ENCODE results near the gene CYP19A1.

GRCh38 chr15:51313644-51314280 is 24.6 kb downstream of the CYP19A1 start:
- TF ChIP-seq SIN3A (IDR thresholded peaks at IDR 0.05; ENCODE audit: borderline replicate concordance, insufficient read depth, low read length) (no peak), FOXP2 (optimal IDR thresholded peaks at IDR 0.05; ENCODE audit: borderline replicate concordance, extremely low read depth, extremely low read length, insufficient read depth) (no peak), TAF1 (IDR thresholded peaks at IDR 0.05; ENCODE audit: borderline replicate concordance, insufficient read depth, low read length) (no peak), POLR2AphosphoS5 (IDR thresholded peaks at IDR 0.05; ENCODE audit: low read depth, low read length) (no peak)
- TF ChIP-seq, protein P1, sequence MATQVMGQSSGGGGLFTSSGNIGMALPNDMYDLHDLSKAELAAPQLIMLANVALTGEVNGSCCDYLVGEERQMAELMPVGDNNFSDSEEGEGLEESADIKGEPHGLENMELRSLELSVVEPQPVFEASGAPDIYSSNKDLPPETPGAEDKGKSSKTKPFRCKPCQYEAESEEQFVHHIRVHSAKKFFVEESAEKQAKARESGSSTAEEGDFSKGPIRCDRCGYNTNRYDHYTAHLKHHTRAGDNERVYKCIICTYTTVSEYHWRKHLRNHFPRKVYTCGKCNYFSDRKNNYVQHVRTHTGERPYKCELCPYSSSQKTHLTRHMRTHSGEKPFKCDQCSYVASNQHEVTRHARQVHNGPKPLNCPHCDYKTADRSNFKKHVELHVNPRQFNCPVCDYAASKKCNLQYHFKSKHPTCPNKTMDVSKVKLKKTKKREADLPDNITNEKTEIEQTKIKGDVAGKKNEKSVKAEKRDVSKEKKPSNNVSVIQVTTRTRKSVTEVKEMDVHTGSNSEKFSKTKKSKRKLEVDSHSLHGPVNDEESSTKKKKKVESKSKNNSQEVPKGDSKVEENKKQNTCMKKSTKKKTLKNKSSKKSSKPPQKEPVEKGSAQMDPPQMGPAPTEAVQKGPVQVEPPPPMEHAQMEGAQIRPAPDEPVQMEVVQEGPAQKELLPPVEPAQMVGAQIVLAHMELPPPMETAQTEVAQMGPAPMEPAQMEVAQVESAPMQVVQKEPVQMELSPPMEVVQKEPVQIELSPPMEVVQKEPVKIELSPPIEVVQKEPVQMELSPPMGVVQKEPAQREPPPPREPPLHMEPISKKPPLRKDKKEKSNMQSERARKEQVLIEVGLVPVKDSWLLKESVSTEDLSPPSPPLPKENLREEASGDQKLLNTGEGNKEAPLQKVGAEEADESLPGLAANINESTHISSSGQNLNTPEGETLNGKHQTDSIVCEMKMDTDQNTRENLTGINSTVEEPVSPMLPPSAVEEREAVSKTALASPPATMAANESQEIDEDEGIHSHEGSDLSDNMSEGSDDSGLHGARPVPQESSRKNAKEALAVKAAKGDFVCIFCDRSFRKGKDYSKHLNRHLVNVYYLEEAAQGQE (IDR thresholded peaks at IDR 0.05; ENCODE audit: insufficient read depth in 1 of 2, low read depth in 2 of 2, low read length in 2 of 2) = no peak

Data from PFSK-1 (cell line).